ENCODE results near the gene IFI35. TPM values are rescaled to one million over a fixed set of nuclear protein-coding genes. Genes with fewer than 3 reads are reported as not detected.

Gene IFI35
- polyA plus RNA-seq, 2 of the 4 experiments (the other 2 are of a cell fraction): 10.8 to 20.2 TPM

DNA sequence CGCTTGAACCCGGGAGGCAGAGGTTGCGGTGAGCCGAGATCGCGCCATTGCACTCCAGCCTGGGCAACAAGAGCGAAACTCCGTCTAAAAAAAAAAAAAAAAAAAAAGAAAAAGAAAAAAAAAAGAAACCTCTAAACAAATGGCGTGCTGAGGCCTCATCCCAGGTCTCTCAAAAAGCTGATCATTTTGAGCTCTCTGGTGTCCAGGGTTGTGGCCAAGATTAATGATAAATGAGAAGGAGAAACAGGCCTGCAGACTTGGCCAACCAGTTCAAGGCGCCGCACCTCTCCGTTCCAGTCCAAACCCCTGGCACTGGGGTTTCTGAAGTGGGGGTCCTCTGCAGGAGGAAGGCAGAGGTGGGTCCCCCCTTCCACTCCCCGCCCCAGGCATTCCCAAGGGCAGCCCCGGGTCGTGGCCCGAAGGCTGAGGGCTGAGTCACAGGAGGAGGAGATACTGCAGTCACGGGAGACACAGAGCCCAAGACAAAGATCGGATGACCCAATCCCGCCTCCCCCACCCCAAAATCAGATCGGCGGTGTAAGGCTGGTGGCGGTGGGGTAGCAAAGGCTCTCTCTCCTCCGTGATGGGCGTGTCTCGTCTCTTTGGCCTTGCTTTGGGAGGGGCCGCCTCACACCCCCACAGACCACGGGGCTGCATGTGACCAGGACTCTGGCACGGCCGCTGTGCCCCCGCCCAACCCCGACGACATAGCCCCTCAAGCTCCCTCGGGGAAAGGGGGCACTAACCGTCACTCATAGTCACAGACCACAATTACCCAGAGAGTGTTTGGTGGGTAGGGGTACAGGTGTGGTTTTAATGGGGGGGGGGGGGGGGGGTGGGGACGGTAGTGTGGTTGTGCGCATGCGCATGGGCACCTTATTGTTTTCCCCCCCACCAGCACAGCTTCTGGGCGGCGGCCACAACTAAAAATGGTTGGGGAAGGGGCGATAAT is 14.5 kb downstream of the IFI35 start (continued):
- TF ChIP-seq HOXA7 (CRISPR knock-in tag; IDR thresholded peaks at IDR 0.05) (no peak), RARB (CRISPR knock-in tag; IDR thresholded peaks at IDR 0.05) (no peak), TP53 (CRISPR knock-in tag; IDR thresholded peaks at IDR 0.05) (no peak), ZFP36 (IDR thresholded peaks at IDR 0.05; ENCODE audit: borderline replicate concordance, partially characterized antibody) (no peak), NPAS2 (CRISPR knock-in tag; IDR thresholded peaks at IDR 0.05; ENCODE audit: borderline replicate concordance) (no peak), FOXS1 (CRISPR knock-in tag; IDR thresholded peaks at IDR 0.05) (no peak), POLR2A (IDR thresholded peaks at IDR 0.05; ENCODE audit: low read length) (0 out of 2 replicates have a peak, but pooled peaks have one; percentile 21), MAFK (IDR thresholded peaks at IDR 0.05; ENCODE audit: partially characterized antibody) (no peak), CEBPB (IDR thresholded peaks at IDR 0.05) (no peak), EP300 (IDR thresholded peaks at IDR 0.05) (no peak), EHF (CRISPR knock-in tag; IDR thresholded peaks at IDR 0.05) (no peak), HOXB13 (CRISPR knock-in tag; IDR thresholded peaks at IDR 0.05; ENCODE audit: low read depth) (no peak), RCOR1 (IDR thresholded peaks at IDR 0.05; ENCODE audit: low read depth, low read length) (no peak), SMC3 (IDR thresholded peaks at IDR 0.05) (no peak), MYC (IDR thresholded peaks at IDR 0.05; ENCODE audit: borderline replicate concordance, low read length) (no peak), CBX8 (IDR thresholded peaks at IDR 0.05) (no peak), JUN (IDR thresholded peaks at IDR 0.05) (peak in 1 of 2 experiments; percentile 29; a peak in 1 of 5 replicates), ESRRA (IDR thresholded peaks at IDR 0.05; ENCODE audit: borderline replicate concordance, low read length) (no peak), HOXB5 (CRISPR knock-in tag; IDR thresholded peaks at IDR 0.05) (0 out of 2 replicates have a peak, but pooled peaks have one; percentile 48), CBX2 (IDR thresholded peaks at IDR 0.05; ENCODE audit: borderline replicate concordance, low read depth) (no peak), EHMT2 (IDR thresholded peaks at IDR 0.05; ENCODE audit: low read depth) (no peak), FOSL2 (IDR thresholded peaks at IDR 0.05) (no peak), FOSL2 (CRISPR knock-in tag; IDR thresholded peaks at IDR 0.05) (peak; percentile 81), CHD2 (IDR thresholded peaks at IDR 0.05; ENCODE audit: low read length, partially characterized antibody) (no peak), BHLHE40 (IDR thresholded peaks at IDR 0.05; ENCODE audit: low read depth, low read length) (peak; percentile 37; the same call in 1 of the 2 replicates)
- TF ChIP-seq, protein P1, sequence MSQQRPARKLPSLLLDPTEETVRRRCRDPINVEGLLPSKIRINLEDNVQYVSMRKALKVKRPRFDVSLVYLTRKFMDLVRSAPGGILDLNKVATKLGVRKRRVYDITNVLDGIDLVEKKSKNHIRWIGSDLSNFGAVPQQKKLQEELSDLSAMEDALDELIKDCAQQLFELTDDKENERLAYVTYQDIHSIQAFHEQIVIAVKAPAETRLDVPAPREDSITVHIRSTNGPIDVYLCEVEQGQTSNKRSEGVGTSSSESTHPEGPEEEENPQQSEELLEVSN (IDR thresholded peaks at IDR 0.05; ENCODE audit: borderline replicate concordance, low read depth): no peak; the same call in 1 of the 2 replicates
- TF ChIP-seq, protein P2, sequence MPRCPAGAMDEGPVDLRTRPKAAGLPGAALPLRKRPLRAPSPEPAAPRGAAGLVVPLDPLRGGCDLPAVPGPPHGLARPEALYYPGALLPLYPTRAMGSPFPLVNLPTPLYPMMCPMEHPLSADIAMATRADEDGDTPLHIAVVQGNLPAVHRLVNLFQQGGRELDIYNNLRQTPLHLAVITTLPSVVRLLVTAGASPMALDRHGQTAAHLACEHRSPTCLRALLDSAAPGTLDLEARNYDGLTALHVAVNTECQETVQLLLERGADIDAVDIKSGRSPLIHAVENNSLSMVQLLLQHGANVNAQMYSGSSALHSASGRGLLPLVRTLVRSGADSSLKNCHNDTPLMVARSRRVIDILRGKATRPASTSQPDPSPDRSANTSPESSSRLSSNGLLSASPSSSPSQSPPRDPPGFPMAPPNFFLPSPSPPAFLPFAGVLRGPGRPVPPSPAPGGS (IDR thresholded peaks at IDR 0.05): no peak
- TF ChIP-seq, protein P3, sequence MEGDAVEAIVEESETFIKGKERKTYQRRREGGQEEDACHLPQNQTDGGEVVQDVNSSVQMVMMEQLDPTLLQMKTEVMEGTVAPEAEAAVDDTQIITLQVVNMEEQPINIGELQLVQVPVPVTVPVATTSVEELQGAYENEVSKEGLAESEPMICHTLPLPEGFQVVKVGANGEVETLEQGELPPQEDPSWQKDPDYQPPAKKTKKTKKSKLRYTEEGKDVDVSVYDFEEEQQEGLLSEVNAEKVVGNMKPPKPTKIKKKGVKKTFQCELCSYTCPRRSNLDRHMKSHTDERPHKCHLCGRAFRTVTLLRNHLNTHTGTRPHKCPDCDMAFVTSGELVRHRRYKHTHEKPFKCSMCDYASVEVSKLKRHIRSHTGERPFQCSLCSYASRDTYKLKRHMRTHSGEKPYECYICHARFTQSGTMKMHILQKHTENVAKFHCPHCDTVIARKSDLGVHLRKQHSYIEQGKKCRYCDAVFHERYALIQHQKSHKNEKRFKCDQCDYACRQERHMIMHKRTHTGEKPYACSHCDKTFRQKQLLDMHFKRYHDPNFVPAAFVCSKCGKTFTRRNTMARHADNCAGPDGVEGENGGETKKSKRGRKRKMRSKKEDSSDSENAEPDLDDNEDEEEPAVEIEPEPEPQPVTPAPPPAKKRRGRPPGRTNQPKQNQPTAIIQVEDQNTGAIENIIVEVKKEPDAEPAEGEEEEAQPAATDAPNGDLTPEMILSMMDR (IDR thresholded peaks at IDR 0.05): no peak
